ENCODE measurements around the gene BEND2. TPM values are rescaled to one million over a fixed set of nuclear protein-coding genes. Genes with fewer than 3 reads are reported as not detected.

The BEND2 gene
- total and polyA plus RNA-seq, 9 of the 15 experiments (the other 6 are each of a cell fraction or from before 2014, with no cell fraction given) = 0.01 to 0.18 (median 0.06) TPM; not detected in 3

GRCh38 chrX:18227458-18227857, 6.8 kb upstream of the BEND2 start:
- in situ Hi-C loops (cut with MboI) (no loop called here), intact Hi-C loops (cut with micrococcal nuclease) (no loop called here)
- ChIA-PET POLR2A (no interaction called here), CTCF (ENCODE audit: low intra/inter-chr PET ratio) (no interaction called here)
- Histone ChIP-seq H3K27me3 (ENCODE audit: control insufficient read depth in 2 of 2, insufficient read depth in 2 of 2, low read length in 2 of 2) (peaks cover 2 to 27% of the 10 kb centered on the region in 2 experiments), H3K79me2 (ENCODE audit: control insufficient read depth, insufficient read depth, low read length) (no peaks in the 10 kb centered on the region), H3K9me1 (ENCODE audit: control insufficient read depth, insufficient read depth, low read length) (no peaks in the 10 kb centered on the region), H3K4me3 (no peak overlapping the region), H3K27ac (ENCODE audit: extremely low read depth, low read depth, low read length) (no peak overlapping the region), H4K20me1 (replicated peaks; ENCODE audit: control insufficient read depth, insufficient read depth, low read length) (no peaks in the 10 kb centered on the region), H3K9me3 (replicated peaks; ENCODE audit: control insufficient read depth, insufficient read depth, low read depth, low read length) (no peaks in the 10 kb centered on the region), H3K4me2 (ENCODE audit: insufficient read depth, low read length) (no peak overlapping the region), H3K4me1 (replicated peaks in 1 of 2; ENCODE audit: control insufficient read depth in 2 of 2, insufficient read depth in 2 of 2, low read length in 2 of 2) (no peaks in the 10 kb centered on the region), H3K9ac (ENCODE audit: insufficient read depth in 1 of 2, low read depth in 2 of 2, low read length in 2 of 2) (no peak overlapping the region), H3K36me3 (ENCODE audit: control insufficient read depth, insufficient read depth, low read length) (no peaks in the 10 kb centered on the region), H2AFZ (ENCODE audit: low read depth, low read length) (no peak overlapping the region)
- BruUV-seq (replicated peaks) = no TSS peak
- WGBS (ENCODE audit: insufficient coverage, low coverage, missing lambda C conversion rate) = 0% methylated on average over 6 of the region's 7 CpGs
- no peak for FAIRE-seq
- DNase-seq (ENCODE audit: extremely low read depth in 1 of 4, low spot score in 3 of 4) = no peak
- ATAC-seq = no peak
- TF ChIP-seq, protein P1, sequence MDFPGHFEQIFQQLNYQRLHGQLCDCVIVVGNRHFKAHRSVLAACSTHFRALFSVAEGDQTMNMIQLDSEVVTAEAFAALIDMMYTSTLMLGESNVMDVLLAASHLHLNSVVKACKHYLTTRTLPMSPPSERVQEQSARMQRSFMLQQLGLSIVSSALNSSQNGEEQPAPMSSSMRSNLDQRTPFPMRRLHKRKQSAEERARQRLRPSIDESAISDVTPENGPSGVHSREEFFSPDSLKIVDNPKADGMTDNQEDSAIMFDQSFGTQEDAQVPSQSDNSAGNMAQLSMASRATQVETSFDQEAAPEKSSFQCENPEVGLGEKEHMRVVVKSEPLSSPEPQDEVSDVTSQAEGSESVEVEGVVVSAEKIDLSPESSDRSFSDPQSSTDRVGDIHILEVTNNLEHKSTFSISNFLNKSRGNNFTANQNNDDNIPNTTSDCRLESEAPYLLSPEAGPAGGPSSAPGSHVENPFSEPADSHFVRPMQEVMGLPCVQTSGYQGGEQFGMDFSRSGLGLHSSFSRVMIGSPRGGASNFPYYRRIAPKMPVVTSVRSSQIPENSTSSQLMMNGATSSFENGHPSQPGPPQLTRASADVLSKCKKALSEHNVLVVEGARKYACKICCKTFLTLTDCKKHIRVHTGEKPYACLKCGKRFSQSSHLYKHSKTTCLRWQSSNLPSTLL (IDR thresholded peaks at IDR 0.05) = no peak
- TF ChIP-seq TCF7 (IDR thresholded peaks at IDR 0.05; ENCODE audit: borderline replicate concordance) = no peak
- TF ChIP-seq PHTF2 (CRISPR knock-in tag; IDR thresholded peaks at IDR 0.05) = no peak
- no peak for TF ChIP-seq KDM1A (IDR thresholded peaks at IDR 0.05)
- no peak for TF ChIP-seq CEBPZ (IDR thresholded peaks at IDR 0.05; ENCODE audit: borderline replicate concordance, low read depth, low read length)
- TF ChIP-seq PBX2 (CRISPR knock-in tag; IDR thresholded peaks at IDR 0.05; ENCODE audit: low read depth) = no peak
- TF ChIP-seq PBX2 (tag; conservative IDR thresholded peaks at IDR 0.05; ENCODE audit: low read depth) = no peak
- TF ChIP-seq, protein P2, sequence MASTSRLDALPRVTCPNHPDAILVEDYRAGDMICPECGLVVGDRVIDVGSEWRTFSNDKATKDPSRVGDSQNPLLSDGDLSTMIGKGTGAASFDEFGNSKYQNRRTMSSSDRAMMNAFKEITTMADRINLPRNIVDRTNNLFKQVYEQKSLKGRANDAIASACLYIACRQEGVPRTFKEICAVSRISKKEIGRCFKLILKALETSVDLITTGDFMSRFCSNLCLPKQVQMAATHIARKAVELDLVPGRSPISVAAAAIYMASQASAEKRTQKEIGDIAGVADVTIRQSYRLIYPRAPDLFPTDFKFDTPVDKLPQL (IDR thresholded peaks at IDR 0.05; ENCODE audit: extremely low read depth, insufficient read length) = no peak
- no peak for TF ChIP-seq DACH1 (IDR thresholded peaks at IDR 0.05; ENCODE audit: partially characterized antibody)
- no peak for TF ChIP-seq CTCFL (IDR thresholded peaks at IDR 0.05; ENCODE audit: borderline replicate concordance, insufficient read depth, low read depth, low read length, poor library complexity, severe bottlenecking)
- no peak for TF ChIP-seq ZNF316 (IDR thresholded peaks at IDR 0.05)
- TF ChIP-seq NR2F6 (CRISPR knock-in tag; IDR thresholded peaks at IDR 0.05) = no peak
- TF ChIP-seq SLC30A9 (CRISPR knock-in tag; IDR thresholded peaks at IDR 0.05) = no peak
